Stimulated activated CD4-positive, alpha-beta T cell treated with anti-CD3 and anti-CD28 coated beads, TNF-alpha, amount 100 ng/mL, for 1 hour (primary cell): ENCODE results near the gene WDHD1.
"Not testable (repeated sequence)": the region's sequence is repeated elsewhere in the genome, so short reads cannot be mapped to it uniquely, and the experiment has no call there.

Source experiments
- DNase-seq, 3 donors: peaks; one replicate each; pipeline ENCODE4 v3.0.0-alpha.2; 2020; ENCODE audit warnings: low read depth in 3 of 3, low spot score in 1 of 3

WDHD1 gene

GRCh38 chr14:55047301-55048053, 20.6 kb upstream of the WDHD1 start:
- DNase-seq: no peak

- no peak for DNase-seq
These were observed 18.2 kb upstream of the WDHD1 start for GRCh38 chr14:55045087-55045486.

- no peak for DNase-seq
These were observed 16.6 kb upstream of the WDHD1 start for GRCh38 chr14:55043528-55043927.

- no peak for DNase-seq
These were observed 11.8 kb upstream of the WDHD1 start for GRCh38 chr14:55038708-55039107.

DNA sequence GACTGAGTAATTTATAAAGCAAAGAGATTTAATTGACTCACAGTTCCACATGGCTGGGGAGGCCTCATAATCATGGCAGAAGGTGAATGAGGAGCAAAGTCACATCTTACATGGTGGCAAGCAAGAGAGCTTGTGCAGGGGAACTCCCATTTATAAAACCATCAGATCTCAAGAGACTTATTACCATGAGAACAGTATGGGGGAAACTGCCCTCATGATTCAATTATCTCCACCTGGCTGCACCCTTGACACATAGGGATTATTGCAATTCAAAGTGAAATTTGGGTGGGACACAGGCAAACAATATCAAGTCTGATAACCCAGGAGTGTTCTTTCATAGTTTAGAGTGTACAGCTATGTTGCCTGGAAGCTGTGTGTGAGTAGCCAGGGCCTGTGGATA, 11.1 kb upstream of the WDHD1 start:
- DNase-seq: not testable (repeated sequence)

- DNase-seq: no peak
These were observed 4.3 kb upstream of the WDHD1 start for GRCh38 chr14:55031190-55031589.

DNA sequence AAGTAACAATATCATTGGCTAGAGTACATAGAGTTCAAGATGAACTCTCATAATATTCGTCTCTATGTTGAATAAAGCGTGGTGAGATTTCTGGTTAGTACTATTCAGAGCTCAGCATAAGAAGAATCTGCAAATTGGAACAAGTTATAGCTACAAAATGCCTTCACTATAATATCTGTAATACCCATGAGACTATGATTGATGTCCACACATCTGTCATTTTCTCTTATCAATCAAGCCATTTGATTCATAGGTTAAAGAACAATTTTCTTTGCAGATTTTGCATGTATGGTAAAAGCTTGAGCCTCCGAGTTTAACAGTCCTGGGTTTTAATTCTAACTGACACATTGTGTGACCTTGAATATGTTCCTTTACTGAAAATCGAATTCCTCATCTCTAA, 1.6 kb upstream of the WDHD1 start:
- DNase-seq: no peak

GRCh38 chr14:55028066-55028465, 1.2 kb upstream of the WDHD1 start:
- DNase-seq: no peak

GRCh38 chr14:55026441-55026792, 482 bp downstream of the WDHD1 start:
- DNase-seq: no peak

- no peak for DNase-seq
These were observed 951 bp downstream of the WDHD1 start for GRCh38 chr14:55025948-55026347.

DNA sequence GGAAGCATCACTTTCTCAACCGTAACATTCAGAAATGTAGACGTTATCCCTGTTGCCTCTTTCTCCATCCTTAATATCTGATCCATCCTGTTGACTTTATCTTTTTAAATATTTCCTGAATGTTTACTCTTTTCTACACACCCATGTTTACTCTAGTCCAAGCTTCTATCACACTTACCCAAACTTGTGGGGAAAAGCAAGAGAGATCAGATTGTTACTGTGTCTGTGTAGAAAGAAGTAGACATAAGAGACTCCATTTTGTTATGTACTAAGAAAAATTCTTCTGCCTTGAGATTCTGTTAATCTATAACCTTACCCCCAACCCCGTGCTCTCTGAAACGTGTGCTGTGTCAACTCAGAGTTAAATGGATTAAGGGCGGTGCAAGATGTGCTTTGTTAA, 2.5 kb downstream of the WDHD1 start:
- not testable (repeated sequence) for DNase-seq

DNA sequence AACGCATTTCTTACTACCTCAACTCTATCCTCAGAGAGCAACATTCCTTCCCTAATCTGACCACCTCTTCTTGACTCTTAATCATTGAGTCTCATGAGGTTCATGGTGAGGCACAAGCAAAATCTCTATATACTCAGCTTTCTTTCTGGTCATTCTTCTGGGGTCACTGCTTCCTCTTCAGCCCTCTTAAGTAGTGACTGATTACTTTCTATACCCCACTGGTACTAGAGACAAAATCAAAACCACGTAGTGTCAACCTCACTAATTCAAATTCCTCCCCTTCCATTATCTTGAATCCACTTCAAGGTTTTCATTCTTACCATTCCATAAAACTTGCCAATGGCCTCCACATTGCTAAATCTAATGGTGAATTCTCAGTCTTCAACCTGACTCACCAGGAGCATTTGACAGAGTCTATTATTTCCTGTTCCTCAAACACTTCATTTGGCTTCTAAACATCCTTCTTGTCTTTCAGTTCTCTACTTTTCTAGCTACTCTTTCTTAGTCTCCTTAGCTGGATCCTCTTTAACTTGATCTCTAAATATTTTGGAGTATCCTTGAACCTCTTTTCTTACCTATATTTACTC, 6.8 kb downstream of the WDHD1 start:
- DNase-seq: no peak

GRCh38 chr14:55015006-55015405, 11.9 kb downstream of the WDHD1 start:
- no peak for DNase-seq

GRCh38 chr14:55005071-55005470, 21.8 kb downstream of the WDHD1 start:
- no peak for DNase-seq

DNA sequence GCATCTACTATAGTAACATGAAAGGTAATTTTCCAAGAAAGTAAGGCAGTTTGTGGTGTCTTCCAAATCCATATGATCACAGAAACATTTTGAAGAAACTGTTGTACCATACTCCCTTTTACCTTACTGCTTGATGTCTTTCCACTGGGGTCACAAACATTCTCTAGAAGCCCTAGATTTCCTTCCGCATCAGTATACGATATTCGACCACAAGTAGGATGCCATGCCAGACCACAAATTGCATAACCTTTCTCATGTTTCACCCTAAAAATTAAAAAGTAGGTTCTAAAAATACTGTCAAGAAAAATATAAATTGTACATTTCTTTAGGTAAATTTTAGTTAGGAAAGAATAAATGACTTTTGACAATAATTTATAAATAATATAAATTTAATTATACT, 26.5 kb downstream of the WDHD1 start:
- no peak for DNase-seq

- DNase-seq: no peak
These were observed 41.7 kb downstream of the WDHD1 start for GRCh38 chr14:54985156-54985555.

- no peak for DNase-seq
These were observed 45.2 kb downstream of the WDHD1 start for GRCh38 chr14:54981698-54982097.

- DNase-seq: no peak
These were observed 47.9 kb downstream of the WDHD1 start for GRCh38 chr14:54979039-54979438.

GRCh38 chr14:54976316-54976715, 50.6 kb downstream of the WDHD1 start:
- no peak for DNase-seq

DNA sequence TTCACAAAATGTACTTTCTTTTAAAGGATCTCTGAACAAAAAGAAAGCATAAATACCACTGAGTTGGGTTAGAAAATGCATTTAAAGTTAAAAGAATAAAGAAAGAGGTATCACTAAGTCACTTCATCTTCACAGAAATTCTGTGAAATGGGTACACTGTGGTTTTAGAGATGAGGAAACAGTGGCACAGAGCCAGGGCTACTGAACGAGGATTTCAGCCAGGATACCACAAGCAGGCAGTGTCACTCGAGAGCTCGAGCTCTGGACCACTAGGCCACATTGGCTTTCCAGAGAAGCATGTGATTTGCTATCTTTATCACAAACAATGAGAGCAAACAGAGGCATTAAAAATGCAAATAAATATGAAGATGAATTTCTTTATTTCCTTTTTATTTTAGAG, 51.0 kb downstream of the WDHD1 start:
- no peak for DNase-seq

GRCh38 chr14:54974788-54975414, 52.0 kb downstream of the WDHD1 start:
- DNase-seq: no peak

- no peak for DNase-seq
These were observed 59.4 kb downstream of the WDHD1 start for GRCh38 chr14:54967496-54967895.

GRCh38 chr14:54955143-54955542, 71.8 kb downstream of the WDHD1 start:
- no peak for DNase-seq
